Measurements from ENCODE around the gene SUSD6. TPM values are rescaled to one million over a fixed set of nuclear protein-coding genes. Genes with fewer than 3 reads are reported as not detected.
"Not testable (repeated sequence)": the region's sequence is repeated elsewhere in the genome, so short reads cannot be mapped to it uniquely, and the experiment has no call there.

SUSD6 gene
- polyA plus RNA-seq, 1 experiment = 14.4 TPM

- no peak overlapping the region for H3K4me3 ChIP-seq (ENCODE audit: low read depth, low read length)
- DNase-seq (ENCODE audit: low read depth, low spot score) = no peak
- POLR2A ChIA-PET = no interaction called here
- H3K9me3 ChIP-seq (ENCODE audit: control insufficient read depth, insufficient read depth, low read length) = peaks cover 4% of the 10 kb centered on the region; the same call in 1 of the 2 replicates
- H3K27ac ChIP-seq (ENCODE audit: low read depth, low read length) = no peak overlapping the region
- no peak for TF ChIP-seq CTCF (IDR thresholded peaks at IDR 0.05; ENCODE audit: low read depth, low read length)
- no peaks in the 10 kb centered on the region for H3K27me3 ChIP-seq (ENCODE audit: control insufficient read depth, insufficient read depth, low read length)
- CTCF ChIA-PET = interaction anchor here (1.6 kb wide), 1 partner anchor 58 kb away, joined by 5 read pairs; no protein-coding TSS in a partner anchor
Measured at GRCh38 chr14:69643430-69644200, 32.2 kb downstream of the SUSD6 start.

GRCh38 chr14:69644814-69645213 lies 33.4 kb downstream of the SUSD6 start:
- H3K27ac ChIP-seq (ENCODE audit: low read depth, low read length) = no peak overlapping the region
- POLR2A ChIA-PET = no interaction called here
- no peak overlapping the region for H3K4me3 ChIP-seq (ENCODE audit: low read depth, low read length)
- no peak for DNase-seq (ENCODE audit: low read depth, low spot score)
- CTCF ChIA-PET = interaction anchor here (1.5 to 1.6 kb wide), 2 partner anchors 60 to 109 kb away, joined by 3 to 5 read pairs; no protein-coding TSS in a partner anchor
- peaks cover 4% of the 10 kb centered on the region; the same call in 1 of the 2 replicates for H3K9me3 ChIP-seq (ENCODE audit: control insufficient read depth, insufficient read depth, low read length)
- no peak for TF ChIP-seq CTCF (IDR thresholded peaks at IDR 0.05; ENCODE audit: low read depth, low read length)
- no peaks in the 10 kb centered on the region for H3K27me3 ChIP-seq (ENCODE audit: control insufficient read depth, insufficient read depth, low read length)

- Histone ChIP-seq H3K27me3 (ENCODE audit: control insufficient read depth, insufficient read depth, low read length) (no peaks in the 10 kb centered on the region), H3K9me3 (ENCODE audit: control insufficient read depth, insufficient read depth, low read length) (no peaks in the 10 kb centered on the region), H3K27ac (ENCODE audit: low read depth, low read length) (no peak overlapping the region), H3K4me3 (ENCODE audit: low read depth, low read length) (no peak overlapping the region)
- no peak for DNase-seq (ENCODE audit: low read depth, low spot score)
- CTCF ChIA-PET = interaction anchor here (1.2 to 1.4 kb wide), 2 partner anchors 21 to 62 kb away, joined by 3 read pairs; no protein-coding TSS in a partner anchor
- no peak for TF ChIP-seq CTCF (IDR thresholded peaks at IDR 0.05; ENCODE audit: low read depth, low read length)
- POLR2A ChIA-PET = no interaction called here
Measured at GRCh38 chr14:69647213-69647612, 35.8 kb downstream of the SUSD6 start.

- not testable (repeated sequence) for H3K9me3 ChIP-seq (ENCODE audit: control insufficient read depth, insufficient read depth, low read length); H3K27me3 ChIP-seq (ENCODE audit: control insufficient read depth, insufficient read depth, low read length); H3K4me3 ChIP-seq (ENCODE audit: low read depth, low read length); H3K27ac ChIP-seq (ENCODE audit: low read depth, low read length); DNase-seq (ENCODE audit: low read depth, low spot score)
- POLR2A ChIA-PET = interaction anchor here (0.6 kb wide), 1 partner anchor 13 kb away, joined by 3 read pairs; no protein-coding TSS in a partner anchor
- CTCF ChIA-PET = interaction anchor here (1.2 to 1.6 kb wide), 3 partner anchors 21 to 68 kb away, joined by 3 to 5 read pairs (median 3); no protein-coding TSS in a partner anchor
Measured at GRCh38 chr14:69647642-69648041, 36.2 kb downstream of the SUSD6 start.

GRCh38 chr14:69648480-69649451 lies 37.4 kb downstream of the SUSD6 start:
- ChIA-PET POLR2A (interaction anchor here (0.5 to 1.3 kb wide), 3 partner anchors 14 to 118 kb away, joined by 3 read pairs; partner anchors contain the start of gene SRSF5), CTCF (interaction anchor here (0.8 to 1.6 kb wide), 3 partner anchors 9 to 69 kb away, joined by 3 to 5 read pairs (median 3); no protein-coding TSS in a partner anchor)
- DNase-seq (ENCODE audit: low read depth, low spot score) = peak; percentile 64
- Histone ChIP-seq H3K27ac (ENCODE audit: low read depth, low read length) (peak overlapping the region; percentile 69), H3K4me3 (ENCODE audit: low read depth, low read length) (no peak overlapping the region), H3K27me3 (ENCODE audit: control insufficient read depth, insufficient read depth, low read length) (no peaks in the 10 kb centered on the region), H3K9me3 (ENCODE audit: control insufficient read depth, insufficient read depth, low read length) (no peaks in the 10 kb centered on the region)
- no peak for TF ChIP-seq CTCF (IDR thresholded peaks at IDR 0.05; ENCODE audit: low read depth, low read length)

Measured in AG04450 (cell line).